ENCODE measurements around the gene COX7A2L.

- TF ChIP-seq EZH2 (IDR thresholded peaks at IDR 0.05) (no peak), POLR2AphosphoS5 (IDR thresholded peaks at IDR 0.05; ENCODE audit: borderline replicate concordance, low read depth, low read length) (no peak)
Observed at GRCh38 chr2:42337846-42338566, 23.0 kb downstream of the COX7A2L start.

Data from SK-N-MC (cell line).